Ramos (cell line): Measurements from ENCODE around the gene AKR1C8.
"Not testable (repeated sequence)": the region's sequence is repeated elsewhere in the genome, so short reads cannot be mapped to it uniquely, and the experiment has no call there.

ENCODE experiments used
- in situ Hi-C: fragments of 300-500 bp; cut with MboI; formaldehyde crosslinking; loops from one replicate; pipeline ENCODE4 v1.14.3; 2022; ENCODE audit warnings: low sequenced_read_pairs; ENCODE audit not compliant: unreplicated experiment

AKR1C8 gene

GRCh38 chr10:5116621-5117020 lies 68.3 kb downstream of the AKR1C8 start:
- in situ Hi-C loops, result no loop called here

- in situ Hi-C loops, result not testable (repeated sequence)
Measured at GRCh38 chr10:5109861-5110260, 75.1 kb downstream of the AKR1C8 start.

GRCh38 chr10:5108658-5109416 lies 76.1 kb downstream of the AKR1C8 start:
- in situ Hi-C loops, result no loop called here

- in situ Hi-C loops, result no loop called here
Measured at GRCh38 chr10:5107860-5108526, 77.0 kb downstream of the AKR1C8 start.

- in situ Hi-C loops, result no loop called here
Measured at GRCh38 chr10:5106553-5106952, 78.4 kb downstream of the AKR1C8 start.

- in situ Hi-C loops, result no loop called here
Measured at GRCh38 chr10:5105626-5106025, 79.3 kb downstream of the AKR1C8 start.
